PC-9 (cell line): ENCODE data around the gene USP27X. TPM values are rescaled to one million over a fixed set of nuclear protein-coding genes. Genes with fewer than 3 reads are reported as not detected.

Experiments
- BruUV-seq: library from RNA; stranded (reverse); fragments of 400-500 nt; replicated peaks from 2 replicates; lab custom pipeline; 2021; lab: Mats Ljungman, UMichigan
- CTCF ChIA-PET: fragments of 300-600 bp; sonication (Branson Sonifier 250); formaldehyde crosslinking; loops from one replicate; lab custom pipeline; 2022; ENCODE audit warnings: antibody characterized with exemption; lab: Charles Lee
- POLR2A ChIA-PET: fragments of 300-600 bp; sonication (Branson Sonifier 250); formaldehyde crosslinking; loops from one replicate; lab custom pipeline; 2022; ENCODE audit warnings: antibody characterized with exemption; ENCODE audit not compliant: unreplicated experiment; lab: Charles Lee
- DNase-seq, 2 experiments: peaks; one replicate each; pipeline versions ENCODE4 v3.0.0 to v3.0.0-alpha.2; 2015 to 2022; ENCODE audit warnings: mixed read lengths in 1 of 2
- H2AFZ ChIP-seq: fragments of 200-600 bp; sonication (generic); 2 replicates; pipeline ENCODE4 v1.8.1; 2017; ENCODE audit warnings: antibody characterized with exemption
- H3F3A ChIP-seq: fragments of 200-600 bp; sonication (generic); 2 replicates; pipeline ENCODE4 v1.8.1; 2017; ENCODE audit warnings: antibody characterized with exemption, mild to moderate bottlenecking, low read depth; ENCODE audit not compliant: insufficient read depth
- H3K27ac ChIP-seq: fragments of 200-600 bp; sonication (generic); 2 replicates; pipeline ENCODE4 v1.6.1; 2016; ENCODE audit warnings: mixed run types
- H3K27me3 ChIP-seq: fragments of 200-600 bp; sonication (generic); 2 replicates; pipeline ENCODE4 v1.6.1; 2016; ENCODE audit warnings: low read depth, mixed run types; ENCODE audit not compliant: insufficient read depth
- H3K36me3 ChIP-seq: fragments of 200-600 bp; sonication (generic); 2 replicates; pipeline ENCODE4 v1.6.1; 2016; ENCODE audit warnings: low read depth, mixed run types
- H3K4me1 ChIP-seq: fragments of 200-600 bp; sonication (generic); replicated peaks from 2 replicates; pipeline ENCODE4 v1.6.1; 2016; ENCODE audit warnings: mixed run types; ENCODE audit not compliant: insufficient read depth
- H3K4me2 ChIP-seq: fragments of 200-600 bp; sonication (generic); 2 replicates; pipeline ENCODE4 v1.6.1; 2017; ENCODE audit warnings: mixed run types
- H3K4me3 ChIP-seq: fragments of 200-600 bp; sonication (generic); 2 replicates; pipeline ENCODE4 v1.6.1; 2016; ENCODE audit warnings: mixed run types
- H3K79me2 ChIP-seq: fragments of 200-600 bp; sonication (generic); 2 replicates; pipeline ENCODE4 v1.6.1; 2017; ENCODE audit warnings: low read depth, mixed run types
- H3K9me2 ChIP-seq: fragments of 200-600 bp; sonication (generic); 2 replicates; pipeline ENCODE4 v1.8.1; 2017; ENCODE audit warnings: mild to moderate bottlenecking; ENCODE audit not compliant: insufficient read depth
- H3K9me3 ChIP-seq: fragments of 200-600 bp; sonication (generic); 2 replicates; pipeline ENCODE4 v1.8.1; 2016; ENCODE audit warnings: low read depth; ENCODE audit not compliant: insufficient read depth
- H4K20me1 ChIP-seq: fragments of 200-600 bp; sonication (generic); 2 replicates; pipeline ENCODE4 v1.8.1; 2017; ENCODE audit not compliant: insufficient read depth
- EZH2 ChIP-seq: fragments of 200-600 bp; sonication (generic); IDR thresholded peaks from 2 replicates; pipeline ENCODE4 v1.8.0; 2017; ENCODE audit warnings: antibody characterized with exemption, low read depth
- intact Hi-C: fragments of 100-400 bp; cut with micrococcal nuclease; formaldehyde crosslinking; loops from one replicate; pipeline ENCODE4 v1.10.0; 2022; ENCODE audit not compliant: unreplicated experiment
- total RNA-seq: library from RNA; stranded (reverse); gene quantifications from 2 replicates; pipeline ENCODE4 v1.2.3, GENCODE V29; 2021
- TF ChIP-seq, protein P1 (sequence below): fragments of 200-600 bp; sonication (generic); conservative IDR thresholded peaks from 2 replicates; pipeline ENCODE4 v1.6.1; 2017; ENCODE audit warnings: mixed run types, antibody characterized with exemption, mild to moderate bottlenecking, moderate library complexity

Gene USP27X
- total RNA-seq, 1 experiment from 2014 or later = 1.1 TPM

DNA sequence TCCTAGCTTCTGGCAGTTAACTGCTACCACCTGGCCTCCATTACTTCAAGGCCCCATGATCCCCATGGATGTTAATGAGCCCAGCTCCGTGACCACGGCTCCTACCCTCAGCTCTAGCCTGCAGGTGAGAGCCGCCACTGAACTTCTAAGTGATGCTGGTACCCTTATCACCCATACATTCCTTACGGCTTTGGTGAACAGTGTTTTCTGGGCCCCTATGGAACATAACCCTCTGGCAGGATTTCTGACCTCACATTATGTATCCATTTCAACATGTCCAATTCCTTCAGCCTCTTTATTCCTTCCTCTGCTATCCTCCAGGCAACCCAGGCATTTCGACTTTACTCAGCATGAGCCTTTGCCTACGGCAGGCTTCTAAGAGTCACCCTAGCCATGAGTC, 25.6 kb upstream of the USP27X start:
- H3K27ac ChIP-seq = no peak overlapping the region
- no peaks in the 10 kb centered on the region for H3K36me3 ChIP-seq
- H3K9me2 ChIP-seq = no peaks in the 10 kb centered on the region
- TF ChIP-seq, protein P1, sequence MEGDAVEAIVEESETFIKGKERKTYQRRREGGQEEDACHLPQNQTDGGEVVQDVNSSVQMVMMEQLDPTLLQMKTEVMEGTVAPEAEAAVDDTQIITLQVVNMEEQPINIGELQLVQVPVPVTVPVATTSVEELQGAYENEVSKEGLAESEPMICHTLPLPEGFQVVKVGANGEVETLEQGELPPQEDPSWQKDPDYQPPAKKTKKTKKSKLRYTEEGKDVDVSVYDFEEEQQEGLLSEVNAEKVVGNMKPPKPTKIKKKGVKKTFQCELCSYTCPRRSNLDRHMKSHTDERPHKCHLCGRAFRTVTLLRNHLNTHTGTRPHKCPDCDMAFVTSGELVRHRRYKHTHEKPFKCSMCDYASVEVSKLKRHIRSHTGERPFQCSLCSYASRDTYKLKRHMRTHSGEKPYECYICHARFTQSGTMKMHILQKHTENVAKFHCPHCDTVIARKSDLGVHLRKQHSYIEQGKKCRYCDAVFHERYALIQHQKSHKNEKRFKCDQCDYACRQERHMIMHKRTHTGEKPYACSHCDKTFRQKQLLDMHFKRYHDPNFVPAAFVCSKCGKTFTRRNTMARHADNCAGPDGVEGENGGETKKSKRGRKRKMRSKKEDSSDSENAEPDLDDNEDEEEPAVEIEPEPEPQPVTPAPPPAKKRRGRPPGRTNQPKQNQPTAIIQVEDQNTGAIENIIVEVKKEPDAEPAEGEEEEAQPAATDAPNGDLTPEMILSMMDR = no peak
- TF ChIP-seq EZH2 = no peak
- no peaks in the 10 kb centered on the region for H3K4me1 ChIP-seq
- H3K27me3 ChIP-seq = no peaks in the 10 kb centered on the region
- BruUV-seq = no TSS peak
- no peaks in the 10 kb centered on the region for H4K20me1 ChIP-seq
- H2AFZ ChIP-seq = no peak overlapping the region
- intact Hi-C loops = no loop called here
- CTCF ChIA-PET = no interaction called here
- POLR2A ChIA-PET = no interaction called here
- H3K9me3 ChIP-seq = no peaks in the 10 kb centered on the region
- no peak overlapping the region for H3K4me2 ChIP-seq
- H3K4me3 ChIP-seq = no peak overlapping the region
- no peaks in the 10 kb centered on the region for H3K79me2 ChIP-seq
- H3F3A ChIP-seq = no peaks in the 10 kb centered on the region
- DNase-seq = no peak

DNA sequence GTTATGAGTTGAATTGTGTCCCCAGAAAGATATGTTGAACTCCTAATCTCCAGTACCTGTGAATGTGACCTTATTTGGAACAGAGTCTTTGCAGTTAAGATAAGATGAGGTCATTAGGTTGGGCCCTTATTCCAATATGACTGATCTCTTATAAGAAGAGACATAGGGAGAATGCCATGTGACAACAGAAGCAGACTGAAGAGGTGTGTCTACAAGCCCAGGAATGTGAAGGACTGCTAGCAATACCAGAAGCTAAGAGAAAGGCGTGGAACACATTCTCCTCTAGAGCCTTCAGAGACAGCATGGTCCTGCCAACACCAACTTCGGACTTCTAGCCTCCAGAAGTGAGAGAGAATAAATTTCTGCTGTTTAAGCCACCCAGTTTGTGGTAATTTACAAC, 22.5 kb upstream of the USP27X start:
- intact Hi-C loops = no loop called here
- no TSS peak for BruUV-seq
- ChIA-PET CTCF (no interaction called here), POLR2A (no interaction called here)
- no peak for TF ChIP-seq EZH2
- TF ChIP-seq, protein P1 = no peak
- H3K4me2 ChIP-seq = no peak overlapping the region
- no peaks in the 10 kb centered on the region for H3K36me3 ChIP-seq
- H3K27ac ChIP-seq = no peak overlapping the region
- no peaks in the 10 kb centered on the region for H3K4me1 ChIP-seq
- H3K9me2 ChIP-seq = no peaks in the 10 kb centered on the region
- H3K9me3 ChIP-seq = no peaks in the 10 kb centered on the region
- no peak overlapping the region for H2AFZ ChIP-seq
- H4K20me1 ChIP-seq = no peaks in the 10 kb centered on the region
- no peaks in the 10 kb centered on the region for H3K27me3 ChIP-seq
- no peaks in the 10 kb centered on the region for H3K79me2 ChIP-seq
- no peaks in the 10 kb centered on the region for H3F3A ChIP-seq
- no peak overlapping the region for H3K4me3 ChIP-seq
- DNase-seq = no peak

DNA sequence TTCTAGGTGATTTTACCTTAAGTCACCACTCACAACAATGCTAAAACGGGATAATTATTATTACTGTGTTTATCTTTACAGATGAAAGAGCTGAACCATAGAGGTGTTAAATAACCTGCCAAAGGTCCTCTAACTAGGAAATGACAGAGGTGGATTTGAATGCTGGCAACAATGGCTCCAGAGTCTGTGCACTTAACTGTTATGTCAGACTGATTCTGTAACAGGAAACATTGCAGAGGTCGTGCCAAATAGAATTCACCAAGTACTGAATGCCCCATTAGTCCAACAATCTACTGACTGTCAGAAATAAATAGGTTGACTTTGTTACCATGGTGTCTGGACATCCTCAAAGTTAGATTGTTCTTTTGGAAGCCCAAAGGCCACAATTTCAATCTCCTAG, 20.9 kb upstream of the USP27X start:
- H3K27ac ChIP-seq = no peak overlapping the region
- no peaks in the 10 kb centered on the region for H3K9me3 ChIP-seq
- no peaks in the 10 kb centered on the region for H3K9me2 ChIP-seq
- no peaks in the 10 kb centered on the region for H3K4me1 ChIP-seq
- CTCF ChIA-PET = no interaction called here
- H3K27me3 ChIP-seq = no peaks in the 10 kb centered on the region
- H2AFZ ChIP-seq = no peak overlapping the region
- DNase-seq = no peak
- no peaks in the 10 kb centered on the region for H3K36me3 ChIP-seq
- H3F3A ChIP-seq = no peaks in the 10 kb centered on the region
- H3K4me3 ChIP-seq = no peak overlapping the region
- POLR2A ChIA-PET = no interaction called here
- TF ChIP-seq, protein P1 = no peak
- TF ChIP-seq EZH2 = no peak
- H3K4me2 ChIP-seq = no peak overlapping the region
- H3K79me2 ChIP-seq = no peaks in the 10 kb centered on the region
- no peaks in the 10 kb centered on the region for H4K20me1 ChIP-seq
- intact Hi-C loops = no loop called here
- BruUV-seq = no TSS peak
